ENCODE results near the gene EIF4E2. TPM values are rescaled to one million over a fixed set of nuclear protein-coding genes. Genes with fewer than 3 reads are reported as not detected.

The EIF4E2 gene
- total RNA-seq, 1 experiment from 2014 or later = 76.6 TPM

GRCh38 chr2:232613538-232614134, 63.1 kb downstream of the EIF4E2 start:
- H3K36me3 Mint-ChIP-seq (ENCODE audit: insufficient read depth, unreplicated experiment) = no peaks in the 10 kb centered on the region
- no peaks in the 10 kb centered on the region for H3K27me3 Mint-ChIP-seq (ENCODE audit: unreplicated experiment)
- no TSS peak for BruUV-seq (replicated peaks)
- no peak for TF ChIP-seq CTCF (IDR thresholded peaks at IDR 0.05; ENCODE audit: unreplicated experiment)
- H3K9me3 Mint-ChIP-seq (ENCODE audit: low read depth, unreplicated experiment) = no peaks in the 10 kb centered on the region
- intact Hi-C loops (cut with micrococcal nuclease; ENCODE audit: unreplicated experiment) = loop anchor here (10.0 kb wide), 1 partner anchor 641 kb away; the partner anchor contains the start of gene ATG16L1
- H3K27ac Mint-ChIP-seq (ENCODE audit: unreplicated experiment) = peak overlapping the region; percentile 5
- CTCF ChIA-PET = interaction anchor here (0.9 kb wide), 1 partner anchor 33 kb away, joined by 3 read pairs; no protein-coding TSS in a partner anchor
- no peak for DNase-seq
- no peak overlapping the region for H3K4me3 Mint-ChIP-seq (ENCODE audit: low read depth, unreplicated experiment)
- peaks cover 9% of the 10 kb centered on the region for H3K4me1 Mint-ChIP-seq (ENCODE audit: low read depth, unreplicated experiment)

GRCh38 chr2:232615339-232615738, 64.8 kb downstream of the EIF4E2 start:
- BruUV-seq (replicated peaks) = no TSS peak
- H3K27me3 Mint-ChIP-seq (ENCODE audit: unreplicated experiment) = no peaks in the 10 kb centered on the region
- H3K4me3 Mint-ChIP-seq (ENCODE audit: low read depth, unreplicated experiment) = no peak overlapping the region
- no peak for DNase-seq
- CTCF ChIA-PET = interaction anchor here (0.7 to 1.0 kb wide), 2 partner anchors 54 to 75 kb away, joined by 3 to 6 read pairs; no protein-coding TSS in a partner anchor
- no peak for TF ChIP-seq CTCF (IDR thresholded peaks at IDR 0.05; ENCODE audit: unreplicated experiment)
- H3K4me1 Mint-ChIP-seq (ENCODE audit: low read depth, unreplicated experiment) = peaks cover 9% of the 10 kb centered on the region
- no peaks in the 10 kb centered on the region for H3K36me3 Mint-ChIP-seq (ENCODE audit: insufficient read depth, unreplicated experiment)
- H3K9me3 Mint-ChIP-seq (ENCODE audit: low read depth, unreplicated experiment) = no peaks in the 10 kb centered on the region
- intact Hi-C loops (cut with micrococcal nuclease; ENCODE audit: unreplicated experiment) = loop anchor here (10.0 kb wide), 1 partner anchor 639 kb away; the partner anchor contains the start of gene ATG16L1
- H3K27ac Mint-ChIP-seq (ENCODE audit: unreplicated experiment) = no peak overlapping the region

Other genes starting within 250 kb of the EIF4E2 start
- not detected in 2 replicates for gene ALPP, start 171.9 kb upstream of the EIF4E2 start, total RNA-seq (2022)
- gene ALPG, start 143.8 kb upstream of the EIF4E2 start, total RNA-seq (2022) = not detected in 2 replicates
- not detected in 2 replicates for gene ALPI, start 94.5 kb upstream of the EIF4E2 start, total RNA-seq (2022)
- gene ECEL1, start 62.9 kb upstream of the EIF4E2 start, total RNA-seq (2022) = not detected in 2 replicates
- not detected in 2 replicates for gene PRSS56, start 30.3 kb upstream of the EIF4E2 start, total RNA-seq (2022)
- not detected in 2 replicates for gene CHRND, start 24.5 kb upstream of the EIF4E2 start, total RNA-seq (2022)
- not detected in 2 replicates for gene CHRNG, start 11.0 kb upstream of the EIF4E2 start, total RNA-seq (2022)
- gene TIGD1, start 132 bp upstream of the EIF4E2 start, total RNA-seq (2022) = 14.9 and 15.5 TPM in 2 replicates
- gene EFHD1, start 82.9 kb downstream of the EIF4E2 start, total RNA-seq (2022) = 0.27 and 0.47 TPM in 2 replicates
- 70.0 and 72.2 TPM in 2 replicates for gene GIGYF2, start 146.6 kb downstream of the EIF4E2 start, total RNA-seq (2022)
- not detected in 2 replicates for gene KCNJ13, start 225.9 kb downstream of the EIF4E2 start, total RNA-seq (2022)

Data from Calu3 (cell line).